HG03097 (cell line): ENCODE data around the gene KLHL35.

Experiments used
- ATAC-seq: cut with Tn5 transposase; IDR thresholded peaks from one replicate; pipeline ENCODE4 v1.9.1; 2021; ENCODE audit not compliant: unreplicated experiment, low FRiP score

KLHL35 gene

DNA sequence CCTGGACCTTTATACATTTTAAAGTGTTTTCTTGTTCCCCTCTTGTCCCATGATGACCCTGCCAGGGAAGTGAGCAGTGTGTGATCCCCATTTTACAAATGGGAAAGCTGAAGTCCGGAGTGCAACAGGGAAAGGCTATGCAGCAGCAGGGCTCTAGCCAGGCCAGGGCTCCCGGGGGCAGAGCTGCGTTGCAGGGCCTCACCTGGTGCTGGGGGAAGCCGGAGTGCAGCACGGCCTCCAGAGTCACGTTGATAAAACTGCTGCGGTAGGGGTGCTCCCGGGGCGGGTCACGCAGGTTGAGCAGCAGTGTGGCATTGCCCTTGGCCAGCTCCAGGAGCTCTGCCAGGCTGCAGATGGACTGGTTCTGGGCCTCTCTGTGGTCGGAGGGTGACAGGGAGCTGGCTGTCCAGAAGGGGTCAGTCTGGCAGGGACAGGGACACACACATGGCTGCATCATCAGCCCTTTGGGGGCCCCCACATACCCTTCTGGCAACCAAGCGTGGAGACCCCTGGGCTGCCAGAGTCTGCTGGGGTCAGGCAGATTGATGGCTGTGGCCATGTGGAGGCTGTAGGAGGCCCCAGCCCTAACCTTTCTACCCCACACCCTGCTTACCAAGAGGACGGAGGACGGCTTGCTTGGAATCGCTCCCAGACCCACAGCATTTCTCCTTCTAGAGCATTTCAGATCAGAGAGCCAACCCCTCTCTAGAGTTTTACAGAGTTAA, 9.3 kb upstream of the KLHL35 start:
- ATAC-seq, result no peak

DNA sequence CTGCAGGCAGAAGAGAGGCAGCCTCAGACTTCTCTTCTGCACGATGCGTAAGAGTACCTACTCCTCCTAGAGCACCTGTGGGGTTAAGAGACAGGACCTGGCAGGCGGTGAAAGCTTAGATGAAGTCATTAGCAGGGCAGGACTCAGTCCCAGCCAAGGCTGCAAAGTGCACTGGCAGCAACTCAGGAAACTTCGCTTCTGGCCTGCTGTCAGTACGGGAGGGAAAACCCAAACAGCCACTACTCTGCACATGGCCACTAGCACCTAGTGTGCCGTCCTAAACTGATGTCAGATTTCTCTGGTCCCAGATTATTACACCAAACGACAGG, 8.8 kb upstream of the KLHL35 start:
- ATAC-seq, result no peak

DNA sequence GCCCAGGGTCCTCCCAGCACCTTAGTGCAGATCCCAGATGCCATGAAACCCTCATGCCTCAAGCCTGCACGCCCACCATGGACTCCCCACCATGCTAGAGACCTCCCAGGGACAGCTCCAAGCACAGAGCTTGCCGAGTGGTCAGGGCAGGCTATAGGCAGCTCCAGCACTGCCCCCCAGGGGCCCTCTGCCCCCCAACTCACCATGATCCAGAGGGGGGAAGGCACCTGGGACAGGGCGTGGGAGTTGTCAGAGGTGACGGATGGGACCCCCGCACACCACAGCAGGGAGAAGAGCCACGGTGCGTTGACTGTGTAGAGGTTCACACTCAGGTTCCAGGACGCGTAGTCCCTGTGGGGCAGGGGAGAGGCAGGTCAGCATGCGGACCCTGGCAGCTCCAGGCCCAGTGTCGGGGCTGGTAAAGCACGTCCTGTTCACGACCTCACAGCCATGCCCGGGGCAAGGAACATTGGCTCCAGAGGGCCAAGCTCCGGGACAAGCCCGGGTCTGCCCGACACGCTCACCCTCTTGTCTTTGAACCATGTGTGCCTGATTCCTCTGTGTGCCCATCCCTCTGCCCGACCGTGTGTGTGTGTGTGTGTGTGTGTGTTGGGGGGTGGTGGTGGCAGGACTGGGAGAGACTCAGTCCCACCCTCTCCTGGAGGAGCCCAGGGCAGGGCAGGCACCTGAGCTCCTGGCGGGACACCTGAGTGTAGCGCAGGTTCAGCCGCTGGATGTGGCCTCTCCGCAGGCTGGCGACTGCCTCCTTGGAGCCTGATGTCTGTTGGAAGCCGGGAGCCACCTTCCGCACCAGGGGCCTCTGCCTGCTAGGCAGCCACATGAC, 8.2 kb upstream of the KLHL35 start:
- no peak for ATAC-seq

DNA sequence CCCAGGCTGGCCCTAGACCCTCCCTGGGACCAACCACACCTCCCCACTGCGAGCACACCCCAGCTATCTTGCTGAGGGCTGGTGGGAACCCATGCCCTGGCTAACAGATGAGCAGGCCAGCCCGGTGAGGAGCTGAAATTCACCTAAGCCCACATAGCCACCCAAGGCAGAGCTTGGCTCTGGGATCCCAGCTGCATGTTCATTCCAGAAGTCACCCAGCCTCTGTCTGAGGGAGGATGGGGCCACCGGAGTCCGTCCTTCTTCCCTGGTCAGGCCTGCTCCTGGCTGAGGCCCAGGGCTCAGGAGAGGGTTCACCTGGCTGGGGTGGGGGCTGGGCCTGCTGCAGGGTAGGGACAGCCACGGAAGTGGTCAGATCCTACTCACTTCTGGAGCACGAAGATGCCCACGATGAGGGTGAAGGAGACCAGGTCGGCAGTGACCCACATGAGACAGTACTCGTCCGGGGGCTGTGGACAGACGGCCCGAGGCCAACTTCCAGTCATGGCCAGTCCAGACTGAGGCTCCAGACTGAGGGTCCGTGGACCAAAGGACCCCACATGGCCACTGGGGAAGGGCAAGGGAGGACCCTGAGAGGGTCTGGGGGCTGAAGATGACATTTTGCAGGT, 6.6 kb upstream of the KLHL35 start:
- no peak for ATAC-seq

DNA sequence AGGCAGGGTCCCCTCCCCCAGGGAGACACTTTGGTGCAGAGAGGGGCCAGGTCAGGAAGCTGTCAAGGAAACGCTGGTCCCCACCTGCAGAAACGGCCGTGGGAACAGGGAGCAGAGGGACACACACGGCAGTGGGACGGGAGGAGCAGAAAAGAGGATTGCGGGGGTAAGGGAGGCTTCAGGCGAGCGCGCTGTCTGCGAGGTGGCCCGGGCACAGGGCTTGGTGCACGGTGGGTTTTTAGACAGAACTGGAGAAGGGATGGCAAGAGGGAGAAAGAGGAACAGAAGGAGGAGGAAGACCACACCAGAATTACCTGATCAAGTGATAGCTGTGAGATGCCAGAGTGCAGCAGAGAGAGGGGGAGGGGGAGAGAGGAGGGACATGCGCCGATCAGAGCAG, 6.0 kb upstream of the KLHL35 start:
- no peak for ATAC-seq

DNA sequence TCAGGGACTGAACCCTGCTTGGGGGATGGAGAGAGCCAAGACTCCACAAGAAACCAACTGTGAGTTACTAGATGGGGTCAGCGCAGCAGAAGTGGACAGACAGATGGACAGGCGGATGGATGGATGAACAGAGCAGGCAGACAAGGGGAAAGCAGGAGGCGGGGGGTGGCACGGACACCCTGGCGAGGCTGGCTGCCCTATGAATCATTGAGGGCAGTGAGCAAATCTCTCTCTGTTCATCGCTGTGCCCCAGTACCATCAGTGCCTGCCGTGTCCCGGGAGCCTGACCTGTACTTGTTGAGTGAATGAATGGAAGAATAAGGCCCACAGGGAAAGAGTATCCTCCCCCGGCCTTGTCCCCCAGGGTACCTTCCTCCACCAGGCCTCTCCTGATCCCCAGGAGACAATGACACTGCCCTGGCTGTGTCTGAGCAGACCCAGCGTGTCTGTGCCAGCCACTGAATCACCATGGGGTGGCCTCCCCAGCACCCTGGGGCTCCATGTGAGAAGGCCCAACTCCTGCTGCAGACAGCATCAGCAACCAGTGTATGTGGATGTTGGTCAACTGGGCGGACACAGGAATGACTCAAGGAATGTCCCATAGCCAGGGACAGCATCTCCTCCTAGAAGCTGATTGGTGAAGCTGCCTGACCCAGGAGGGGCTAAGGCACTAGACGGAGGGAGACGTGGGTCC, 5.1 kb upstream of the KLHL35 start:
- no peak for ATAC-seq

DNA sequence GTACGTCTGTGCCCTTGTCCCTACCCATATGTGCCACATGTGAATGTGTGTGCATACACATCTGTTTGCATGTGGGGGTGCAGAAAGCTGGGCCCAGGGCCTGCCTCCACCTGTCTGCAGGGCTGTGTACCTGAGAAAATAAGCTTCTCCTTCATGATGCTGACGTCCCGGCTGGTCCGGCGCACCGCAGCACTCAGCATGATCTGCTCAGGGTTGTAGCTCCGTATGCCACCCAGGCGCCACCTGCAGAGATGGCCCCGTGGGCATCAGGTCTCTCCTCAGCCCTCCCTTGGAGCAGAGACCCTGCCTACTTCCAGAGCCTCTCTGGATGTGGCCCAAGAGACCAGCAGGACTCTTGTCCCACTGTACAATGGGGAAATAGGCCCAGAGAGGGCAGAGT, 3.8 kb upstream of the KLHL35 start:
- no peak for ATAC-seq

DNA sequence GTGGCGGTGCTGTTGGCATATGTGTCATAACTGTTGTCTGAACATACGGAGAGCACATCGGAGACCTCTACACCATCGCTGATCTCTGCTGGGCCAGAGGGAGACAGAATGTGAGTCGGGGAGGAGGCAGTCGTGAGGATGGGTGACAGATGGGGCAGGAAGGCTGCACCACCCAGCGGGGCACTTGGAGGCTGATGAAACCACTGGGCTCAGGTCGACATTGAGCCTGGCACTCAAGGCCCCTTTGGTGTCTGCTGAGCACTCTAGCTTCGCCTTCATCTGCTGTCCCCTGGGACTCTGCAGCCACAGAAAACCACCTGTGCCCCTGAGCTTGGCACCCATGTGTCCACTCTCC, 2.5 kb upstream of the KLHL35 start:
- ATAC-seq, result no peak

DNA sequence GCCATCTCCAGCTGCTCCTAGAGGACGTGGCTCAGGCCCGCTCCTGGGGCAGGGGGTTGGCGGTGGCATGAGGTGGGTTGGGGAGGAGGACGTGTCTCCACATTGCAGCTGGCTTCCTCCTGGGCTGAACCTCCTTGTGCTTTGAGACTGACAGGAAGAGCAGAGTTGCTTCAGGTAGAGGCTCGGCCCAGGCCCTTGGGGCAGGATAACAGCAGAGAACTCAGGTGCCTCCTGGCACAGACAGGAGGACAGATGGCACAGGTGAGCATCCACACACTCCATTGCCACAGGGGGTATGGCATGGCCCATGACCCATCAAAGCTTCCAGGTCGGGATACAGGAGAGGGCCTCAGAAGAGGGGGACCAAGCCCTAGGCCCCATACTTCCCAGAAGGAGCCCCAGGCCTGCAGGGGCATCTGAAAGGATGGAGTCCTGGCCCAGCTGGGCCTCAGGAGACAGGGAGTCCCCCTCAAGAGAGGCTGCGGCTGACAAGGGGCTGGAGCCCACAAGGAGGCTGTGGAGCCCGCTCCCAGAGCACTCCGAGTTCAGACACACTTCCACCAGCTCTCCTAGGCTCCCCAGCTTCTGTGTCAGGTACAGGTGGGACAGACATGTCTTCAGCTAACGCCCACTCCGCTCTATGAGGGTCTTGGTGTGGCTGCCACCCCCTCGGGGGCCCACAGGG, 2.0 kb upstream of the KLHL35 start:
- ATAC-seq, result no peak

DNA sequence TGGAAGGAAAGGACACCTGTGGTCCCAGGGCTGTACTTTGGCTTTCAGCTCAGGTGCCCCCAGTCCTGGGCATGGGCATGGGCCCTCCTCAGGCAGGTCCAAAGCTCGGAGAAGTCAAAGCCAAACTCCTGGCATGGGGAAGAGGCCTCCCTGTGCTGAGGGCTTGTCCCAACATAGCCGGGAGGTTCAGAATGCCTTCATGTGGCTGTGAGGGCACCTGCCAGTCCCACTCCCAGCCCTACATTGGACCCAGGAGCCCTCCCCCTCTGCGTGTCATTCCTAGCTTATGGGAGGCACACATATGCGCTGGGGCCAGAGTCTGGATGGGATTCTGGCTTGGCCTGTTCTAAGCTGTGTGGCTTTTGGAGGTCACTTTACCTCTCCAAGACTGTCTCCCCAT, 1.0 kb upstream of the KLHL35 start:
- ATAC-seq, result no peak

DNA sequence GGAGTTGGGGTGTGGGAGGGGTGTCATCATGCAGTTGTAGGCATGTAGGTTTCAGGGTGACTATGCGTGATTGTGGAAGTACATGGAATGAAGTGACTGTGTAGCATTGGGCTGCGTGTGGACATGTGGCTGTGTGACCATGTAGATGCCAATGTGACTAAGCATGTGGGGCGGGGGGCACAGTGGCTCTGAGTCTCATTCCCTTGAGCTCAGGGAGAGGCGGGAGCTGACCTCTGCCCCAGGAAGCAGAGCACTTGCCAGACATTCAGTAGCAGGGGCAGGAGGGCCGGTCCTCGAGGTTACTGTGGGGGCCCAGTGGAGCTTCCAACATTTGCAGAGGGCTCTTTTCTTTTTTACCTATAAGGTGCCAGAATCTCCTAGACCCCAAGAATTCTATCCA, 440 bp upstream of the KLHL35 start:
- ATAC-seq, result no peak

DNA sequence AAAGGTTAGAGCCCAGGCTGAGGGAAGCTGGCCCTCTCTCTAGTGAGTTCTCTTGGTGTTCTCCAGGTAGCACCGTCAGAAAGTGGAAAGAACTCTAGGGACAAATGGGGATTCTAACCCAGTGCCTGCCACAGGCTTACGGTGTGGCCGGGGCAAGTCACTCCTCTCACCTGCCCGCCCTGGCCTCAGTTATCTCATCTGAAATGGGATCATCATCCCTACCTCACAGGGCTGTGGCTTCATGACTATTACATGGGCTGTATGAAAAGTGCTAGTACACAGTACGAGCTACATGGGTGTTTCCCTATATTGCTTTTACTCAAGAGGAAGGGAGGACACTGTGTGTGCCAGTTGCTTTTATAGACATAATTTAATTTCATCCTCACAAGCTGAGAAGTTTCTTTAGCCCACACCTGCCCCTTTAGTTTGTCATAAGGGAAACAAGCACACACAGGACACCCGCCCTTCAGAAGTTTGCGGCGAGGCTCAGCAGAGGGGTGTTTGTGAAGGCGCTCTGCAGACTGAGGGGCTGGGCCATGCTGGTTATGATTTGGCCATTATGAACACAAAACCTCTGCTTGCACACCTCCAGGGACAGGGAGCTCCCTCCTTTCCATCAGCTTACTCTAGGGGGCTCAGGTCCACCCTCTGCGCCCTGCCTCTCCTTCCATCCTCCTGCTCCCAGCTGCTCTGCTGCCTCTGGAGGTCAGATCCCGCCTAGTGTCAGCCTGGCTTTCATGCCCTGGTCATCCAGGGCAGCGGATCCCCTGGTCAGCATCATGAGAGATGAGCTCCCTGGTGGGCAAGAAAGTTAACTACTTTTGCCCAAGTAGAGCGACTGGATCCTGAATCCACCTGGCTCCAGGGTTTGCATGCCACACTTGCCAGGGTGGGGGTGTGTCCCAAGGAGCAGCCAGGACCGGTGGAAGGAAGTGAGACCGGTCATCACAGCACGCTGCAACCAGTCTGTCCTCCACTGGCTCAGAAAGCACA, 1.2 kb downstream of the KLHL35 start:
- no peak for ATAC-seq

DNA sequence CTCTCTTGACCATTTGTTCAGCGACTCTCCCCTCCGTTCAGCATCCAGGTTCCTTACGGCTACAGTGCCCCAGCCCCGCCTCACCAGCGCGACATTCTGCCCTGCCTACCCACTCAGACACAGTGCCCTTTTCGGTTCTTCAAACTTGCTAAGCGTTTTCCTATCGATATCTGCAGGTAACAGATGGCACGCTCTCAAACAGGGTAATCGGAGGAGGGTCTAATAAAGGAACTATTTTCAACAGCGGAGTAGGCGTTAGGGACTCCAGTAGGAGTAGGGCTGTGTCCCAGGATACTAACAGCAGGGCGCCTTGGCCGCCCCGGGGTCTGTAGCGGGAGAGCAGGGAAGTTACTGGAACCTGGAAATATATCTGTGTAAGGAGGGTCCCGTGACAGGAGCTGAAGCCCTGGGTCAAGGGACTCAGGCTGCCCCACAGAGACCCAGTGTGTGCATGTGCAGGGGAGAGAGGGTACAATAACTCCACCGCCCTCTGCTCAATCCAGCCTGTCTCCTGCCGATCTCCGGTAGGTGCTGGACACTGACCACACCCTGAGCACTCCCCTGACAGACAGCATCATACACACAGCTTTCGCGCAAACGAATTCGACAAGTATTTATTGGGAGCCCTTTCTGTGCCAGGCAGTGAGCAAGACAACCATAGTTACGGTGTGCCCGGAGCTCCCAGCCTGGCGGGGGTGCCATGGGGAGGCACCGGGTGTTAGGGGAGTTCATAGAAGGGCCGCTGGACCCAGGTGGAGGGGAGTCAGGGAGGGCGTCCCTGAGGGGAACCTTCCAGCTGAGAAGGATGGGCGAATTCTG, 2.1 kb downstream of the KLHL35 start:
- no peak for ATAC-seq

DNA sequence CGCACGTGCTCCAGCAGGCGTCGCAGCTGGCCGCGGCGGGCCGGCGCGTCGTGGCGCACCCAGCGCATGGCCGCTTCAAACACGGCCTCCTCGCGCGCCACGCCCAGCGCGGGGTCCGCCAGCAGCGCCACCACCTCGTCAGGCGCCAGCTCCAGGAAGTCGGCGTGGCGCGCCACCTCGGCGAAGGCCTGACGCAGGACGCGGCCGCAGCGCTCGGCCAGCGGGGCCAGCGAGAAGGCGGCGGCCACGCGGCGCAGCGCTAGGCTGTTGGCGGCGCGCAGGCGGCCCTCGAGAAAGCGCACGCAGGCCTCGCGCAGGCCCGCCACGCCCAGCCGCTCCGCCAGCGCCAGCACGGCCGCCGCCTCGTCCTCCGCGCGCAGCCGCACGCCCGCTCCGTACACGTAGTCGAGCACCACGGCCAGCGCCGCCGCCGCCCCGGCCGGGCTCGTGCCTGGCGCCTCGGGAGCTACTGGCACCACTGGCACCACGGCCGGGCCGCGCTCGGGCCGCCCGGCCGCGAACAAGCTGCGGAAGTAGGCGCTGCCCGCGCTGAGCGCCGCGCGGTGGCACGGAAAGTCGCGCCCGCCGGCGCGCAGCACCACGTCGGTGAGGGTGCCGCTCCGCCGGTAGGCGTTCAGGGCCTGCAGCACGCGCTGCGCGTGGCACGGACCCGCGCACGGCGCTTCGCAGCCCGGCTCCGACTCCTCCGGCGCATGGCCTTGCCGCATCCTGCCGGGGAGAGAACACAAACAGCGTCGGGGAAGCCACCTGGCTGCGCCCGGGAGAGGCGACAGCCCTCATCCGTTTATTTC, 2.9 kb downstream of the KLHL35 start:
- no peak for ATAC-seq

DNA sequence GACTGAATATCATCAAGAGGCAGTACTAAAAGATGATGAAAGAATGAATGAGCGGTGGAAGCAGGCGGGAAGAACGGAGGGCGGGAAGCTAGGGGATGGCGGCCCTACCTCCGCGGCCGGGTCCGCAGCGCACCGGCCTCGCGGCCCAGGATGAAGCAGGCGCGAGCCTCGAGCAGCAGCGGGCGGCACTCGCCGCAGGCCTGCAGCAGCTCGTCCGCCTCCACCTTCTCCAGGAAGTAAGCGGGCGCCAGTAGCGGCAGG, 3.4 kb downstream of the KLHL35 start:
- no peak for ATAC-seq

DNA sequence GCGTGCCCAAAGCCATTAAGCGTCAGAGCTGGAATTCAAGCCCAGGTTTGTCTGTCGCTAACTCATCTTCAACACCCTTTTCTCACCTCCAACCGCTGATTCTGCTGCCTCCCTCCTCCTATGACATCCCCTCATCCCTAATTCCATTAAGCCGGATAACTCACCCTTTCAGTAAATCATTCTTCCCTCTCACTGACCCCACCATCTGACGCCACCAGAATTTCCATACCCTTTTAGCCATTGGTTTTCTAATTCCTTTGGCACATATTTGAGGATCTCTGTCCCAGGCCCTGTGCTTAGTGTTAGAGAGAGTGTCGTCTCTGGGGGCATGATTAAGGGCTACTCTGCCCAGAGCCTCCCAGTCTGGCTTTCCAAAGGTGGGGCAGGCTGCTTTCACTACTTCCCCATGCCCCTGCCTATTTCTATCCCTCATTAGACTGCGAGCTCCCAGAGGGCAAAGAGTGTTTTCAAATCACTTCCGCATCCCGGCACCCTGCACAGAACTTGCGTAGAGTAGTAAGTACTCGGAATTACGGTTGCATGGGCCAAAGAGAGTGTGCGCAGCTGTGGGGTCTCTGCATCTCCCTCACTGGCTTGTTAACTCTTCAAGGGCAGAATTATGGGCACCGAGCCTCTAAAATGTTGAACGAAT, 3.9 kb downstream of the KLHL35 start:
- ATAC-seq, result no peak

DNA sequence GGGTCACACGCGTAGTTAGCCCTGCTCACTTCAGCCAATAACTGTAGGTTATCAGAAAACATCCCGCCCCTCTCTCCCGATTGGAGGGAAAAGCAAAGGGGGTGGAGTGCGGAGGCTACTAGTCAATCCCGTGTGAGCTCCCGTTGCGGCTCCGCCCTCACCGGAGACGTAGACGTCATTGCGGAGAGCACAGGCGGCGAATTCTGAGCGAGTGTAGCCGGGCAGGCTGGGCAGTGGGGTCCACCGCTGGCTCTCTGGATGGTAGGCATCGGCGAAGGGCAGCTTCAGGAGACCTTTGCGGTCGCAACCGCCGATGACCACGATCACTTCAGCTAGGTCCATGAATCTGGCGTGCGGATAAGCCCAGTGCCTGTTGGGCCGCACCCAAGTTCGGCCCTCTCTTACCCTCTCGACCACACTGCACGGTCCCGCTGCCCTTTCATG, 4.7 kb downstream of the KLHL35 start:
- ATAC-seq, result no peak

DNA sequence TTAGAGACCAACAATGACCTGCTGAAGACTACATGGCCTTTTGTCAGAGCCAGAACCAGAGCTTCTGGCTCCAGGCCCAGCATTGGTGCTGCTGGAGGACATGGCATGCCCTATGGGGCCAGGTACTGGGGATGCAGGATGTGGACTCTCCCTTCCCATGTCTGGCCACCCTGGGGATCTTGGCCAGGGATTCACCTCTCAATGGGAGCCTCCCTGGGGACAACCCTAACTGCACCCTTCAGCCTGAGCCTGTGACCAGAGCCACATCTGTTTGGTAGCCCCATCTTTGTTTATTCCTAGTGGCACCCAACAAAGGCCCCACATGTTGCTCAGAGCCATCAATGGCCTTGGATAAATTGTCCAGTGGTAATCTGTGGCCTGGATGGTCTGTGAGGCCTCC, 5.8 kb downstream of the KLHL35 start:
- no peak for ATAC-seq
